Hepatocyte (in vitro differentiated cells): ENCODE results near the gene SNED1. TPM values are rescaled to one million over a fixed set of nuclear protein-coding genes. Genes with fewer than 3 reads are reported as not detected.

Source experiments
- DNase-seq: peaks from one replicate; pipeline ENCODE4 v3.0.0-alpha.2; 2016; ENCODE audit warnings: low spot score
- H2AFZ ChIP-seq: fragments of 200-600 bp; sonication (generic); 2 replicates; pipeline ENCODE4 v1.6.0; 2016; ENCODE audit warnings: antibody characterized with exemption, mild to moderate bottlenecking
- H3K27ac ChIP-seq: fragments of 200-600 bp; sonication (generic); 2 replicates; pipeline ENCODE4 v1.5.1; 2016; ENCODE audit warnings: mild to moderate bottlenecking
- H3K27me3 ChIP-seq: fragments of 200-600 bp; sonication (generic); 2 replicates; pipeline ENCODE4 v1.6.1; 2016
- H3K36me3 ChIP-seq: fragments of 200-600 bp; sonication (generic); replicated peaks from 2 replicates; pipeline ENCODE4 v1.5.1; 2016; ENCODE audit warnings: low read depth; ENCODE audit not compliant: insufficient read depth
- H3K4me1 ChIP-seq: fragments of 200-600 bp; sonication (generic); 2 replicates; pipeline ENCODE4 v1.5.1; 2016; ENCODE audit warnings: mild to moderate bottlenecking, moderate library complexity; ENCODE audit not compliant: insufficient read depth
- H3K4me2 ChIP-seq: fragments of 200-600 bp; sonication (generic); 2 replicates; pipeline ENCODE4 v1.6.0; 2016
- H3K4me3 ChIP-seq: fragments of 200-600 bp; sonication (generic); 2 replicates; pipeline ENCODE4 v1.5.1; 2016; ENCODE audit warnings: mild to moderate bottlenecking
- H3K79me2 ChIP-seq: fragments of 200-600 bp; sonication (generic); 2 replicates; pipeline ENCODE4 v1.6.0; 2017; ENCODE audit warnings: mild to moderate bottlenecking
- H3K9me2 ChIP-seq: fragments of 200-600 bp; sonication (generic); replicated peaks from 2 replicates; pipeline ENCODE4 v1.6.0; 2017; ENCODE audit warnings: mild to moderate bottlenecking; ENCODE audit not compliant: insufficient read depth
- H3K9me3 ChIP-seq: fragments of 200-600 bp; sonication (generic); 2 replicates; pipeline ENCODE4 v1.5.1; 2016; ENCODE audit warnings: low read depth, mild to moderate bottlenecking
- H4K20me1 ChIP-seq: fragments of 200-600 bp; sonication (generic); 2 replicates; pipeline ENCODE4 v1.6.0; 2016; ENCODE audit warnings: mild to moderate bottlenecking; ENCODE audit not compliant: insufficient read depth, poor library complexity, severe bottlenecking
- CTCF ChIP-seq: fragments of 200-600 bp; sonication (generic); IDR thresholded peaks from 2 replicates; pipeline ENCODE4 v1.5.1; 2016; ENCODE audit warnings: antibody characterized with exemption, mild to moderate bottlenecking; ENCODE audit not compliant: poor library complexity
- EZH2 ChIP-seq: fragments of 200-600 bp; sonication (generic); IDR thresholded peaks from 2 replicates; pipeline ENCODE4 v1.6.1; 2016; ENCODE audit warnings: antibody characterized with exemption, mild to moderate bottlenecking, borderline replicate concordance
- EZH2phosphoT487 ChIP-seq: fragments of 200-600 bp; sonication (generic); IDR thresholded peaks from one replicate; pipeline ENCODE4 v1.6.1; 2018; ENCODE audit warnings: antibody characterized with exemption, mild to moderate bottlenecking, low read depth, moderate library complexity; ENCODE audit not compliant: unreplicated experiment, severe bottlenecking
- WGBS: methylation state at CpG from one replicate; pipeline ENCODE4 v1.1.6; 2016; ENCODE audit warnings: low lambda C conversion rate; ENCODE audit errors: missing lambda C conversion rate; 5-methylcytosine and 5-hydroxymethylcytosine counted together
- polyA plus RNA-seq: library from polyadenylated mRNA; unstranded; fragments of >200 nt; fragmentation: Nextera tagmentation; extraction: Ambion mirVana; gene quantifications from 2 replicates; pipeline ENCODE4 v1.2.1, GENCODE V29; 2016
- total RNA-seq: library from RNA; depleted of rRNA; stranded (reverse); fragments of >200 nt; gene quantifications from 2 replicates; pipeline ENCODE4 v1.2.3, GENCODE V29; 2014

The SNED1 gene
- total and polyA plus RNA-seq, 2 experiments from 2014 or later: 4.6 to 6.5 TPM

DNA sequence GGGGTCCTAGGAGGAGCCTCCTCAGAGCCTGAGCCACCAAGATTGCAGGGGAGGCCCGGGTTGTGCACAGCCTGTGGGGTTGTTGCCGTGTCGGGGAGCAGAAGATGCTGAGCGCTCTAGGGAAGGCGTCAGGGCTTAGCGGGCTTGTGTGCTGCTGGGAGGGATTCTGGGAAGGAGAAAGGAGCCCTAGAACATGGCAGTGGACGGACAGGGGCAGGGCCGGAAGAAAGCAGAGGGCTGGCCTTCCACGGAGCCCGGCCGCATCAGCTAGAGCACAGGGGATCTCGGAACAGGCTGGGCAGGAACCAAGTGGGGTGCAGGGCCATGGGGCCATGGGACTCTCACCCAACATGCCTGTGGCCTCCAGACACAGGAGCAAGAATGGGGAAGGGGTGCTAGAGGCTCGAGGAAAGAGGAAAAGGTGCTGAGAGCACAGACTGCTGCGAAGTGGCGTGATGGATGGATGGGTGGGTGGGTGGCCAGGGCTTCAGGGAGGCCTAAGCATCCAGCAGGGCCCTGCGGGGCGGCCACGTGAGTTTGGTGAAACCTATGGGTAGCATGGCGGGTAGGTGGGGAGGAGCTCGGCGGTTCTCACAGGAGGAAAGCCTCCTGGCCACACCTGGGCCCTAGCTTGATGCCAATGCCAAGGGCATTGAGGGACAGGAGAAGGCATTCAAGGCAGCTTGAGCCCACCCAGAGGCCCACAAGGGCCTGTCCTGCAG lies 67.9 kb downstream of the SNED1 start:
- Histone ChIP-seq H3K79me2 (no peaks in the 10 kb centered on the region), H3K4me1 (no peaks in the 10 kb centered on the region), H4K20me1 (no peaks in the 10 kb centered on the region), H3K4me2 (no peak overlapping the region), H3K9me3 (no peaks in the 10 kb centered on the region), H3K36me3 (no peaks in the 10 kb centered on the region), H2AFZ (no peak overlapping the region), H3K27ac (no peak overlapping the region), H3K27me3 (no peaks in the 10 kb centered on the region), H3K4me3 (no peak overlapping the region), H3K9me2 (no peaks in the 10 kb centered on the region)
- DNase-seq: no peak
- WGBS: 91% methylated on average over 21 of the region's 21 CpGs
- TF ChIP-seq EZH2 (no peak), EZH2phosphoT487 (no peak), CTCF (no peak)

DNA sequence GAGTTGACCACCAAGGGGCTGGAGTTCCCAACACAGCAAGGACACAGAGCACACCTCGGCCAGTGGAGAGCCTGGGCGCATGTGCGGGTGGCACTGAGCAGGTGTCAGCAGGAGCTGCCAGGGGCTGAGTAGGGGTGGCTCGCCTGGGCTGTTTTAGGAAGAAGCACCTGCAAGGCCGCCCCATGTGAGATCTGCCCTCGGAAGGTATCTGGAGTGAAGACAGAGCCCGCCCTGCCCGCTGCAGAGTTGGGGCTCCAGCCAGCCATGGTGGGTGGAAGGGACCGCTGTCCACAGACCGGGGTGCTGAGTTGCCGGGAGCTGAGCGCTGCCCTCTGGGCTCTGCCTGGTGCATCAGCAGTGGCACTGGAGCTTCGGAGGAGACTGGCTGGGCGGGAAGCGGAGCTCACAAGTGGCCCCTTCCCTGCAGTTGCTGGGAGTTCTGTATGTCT lies 68.5 kb downstream of the SNED1 start:
- Histone ChIP-seq H3K4me1 (no peaks in the 10 kb centered on the region), H3K9me2 (no peaks in the 10 kb centered on the region), H3K4me3 (no peak overlapping the region), H3K36me3 (no peaks in the 10 kb centered on the region), H3K27me3 (no peaks in the 10 kb centered on the region), H4K20me1 (no peaks in the 10 kb centered on the region), H2AFZ (no peak overlapping the region), H3K4me2 (no peak overlapping the region), H3K9me3 (no peaks in the 10 kb centered on the region), H3K27ac (no peak overlapping the region), H3K79me2 (no peaks in the 10 kb centered on the region)
- no peak for DNase-seq
- whole genome bisulfite sequencing: 70% methylated on average over 15 of the region's 15 CpGs
- TF ChIP-seq EZH2 (no peak), CTCF (no peak), EZH2phosphoT487 (no peak)

DNA sequence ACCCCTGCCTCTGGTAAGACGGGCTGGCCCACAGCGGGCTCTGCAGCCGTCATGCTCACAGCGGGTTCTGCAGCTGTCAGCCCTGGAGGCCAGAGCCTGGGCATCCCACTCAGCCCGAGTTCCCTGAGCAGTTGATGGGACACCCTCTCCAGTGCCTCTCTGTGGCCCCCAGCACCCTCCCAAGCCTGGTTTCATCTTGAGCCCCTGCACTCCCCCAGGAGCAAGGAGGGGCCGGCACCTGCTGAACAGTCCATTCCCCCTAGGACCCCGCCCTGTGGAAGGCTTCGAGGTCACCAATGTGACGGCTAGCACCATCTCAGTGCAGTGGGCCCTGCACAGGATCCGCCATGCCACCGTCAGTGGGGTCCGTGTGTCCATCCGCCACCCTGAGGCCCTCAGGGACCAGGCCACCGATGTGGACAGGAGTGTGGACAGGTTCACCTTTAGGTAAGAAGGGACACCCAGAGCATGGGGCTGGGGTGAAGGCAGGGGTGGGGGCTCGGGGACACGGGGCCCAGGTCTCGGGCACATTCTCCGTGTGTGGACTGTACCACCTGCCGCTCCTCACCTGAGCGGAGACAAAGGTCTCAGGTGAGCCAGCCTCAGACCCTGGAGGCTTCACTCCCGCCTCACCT lies 69.2 kb downstream of the SNED1 start:
- Histone ChIP-seq H3K9me2 (no peaks in the 10 kb centered on the region), H3K4me3 (no peak overlapping the region), H2AFZ (no peak overlapping the region), H3K4me2 (no peak overlapping the region), H3K27me3 (no peaks in the 10 kb centered on the region), H4K20me1 (no peaks in the 10 kb centered on the region), H3K36me3 (no peaks in the 10 kb centered on the region), H3K4me1 (no peaks in the 10 kb centered on the region), H3K27ac (no peak overlapping the region), H3K79me2 (no peaks in the 10 kb centered on the region), H3K9me3 (no peaks in the 10 kb centered on the region)
- TF ChIP-seq EZH2 (no peak), EZH2phosphoT487 (no peak), CTCF (no peak)
- 94% methylated on average over 18 of the region's 21 CpGs for WGBS
- DNase-seq: no peak
